Suprapubic skin (tissue), 4 donors: ENCODE measurements around the gene ASTN2. TPM values are rescaled to one million over a fixed set of nuclear protein-coding genes. Genes with fewer than 3 reads are reported as not detected.

Experiments used
- DNase-seq, 2 donors: peaks; one replicate each; pipeline ENCODE4 v3.0.0-alpha.2; 2019; ENCODE audit warnings: low spot score in 2 of 2
- H3K27ac ChIP-seq: fragments of 200-600 bp; sonication (generic); one replicate; pipeline ENCODE4 v1.5.1; 2019
- H3K27me3 ChIP-seq: fragments of 200-600 bp; sonication (generic); one replicate; pipeline ENCODE4 v1.5.1; 2019
- H3K36me3 ChIP-seq: fragments of 200-600 bp; sonication (generic); one replicate; pipeline ENCODE4 v1.5.1; 2019
- H3K4me1 ChIP-seq: fragments of 200-600 bp; sonication (generic); one replicate; pipeline ENCODE4 v1.5.1; 2019
- H3K4me3 ChIP-seq: fragments of 200-600 bp; sonication (generic); one replicate; pipeline ENCODE4 v1.5.1; 2019; ENCODE audit warnings: mild to moderate bottlenecking
- H3K9me3 ChIP-seq: fragments of 200-600 bp; sonication (generic); one replicate; pipeline ENCODE4 v1.5.1; 2019
- EP300 ChIP-seq: sonication (generic); formaldehyde crosslinking; IDR thresholded peaks from one replicate; pipeline ENCODE4 v1.6.1; 2017; ENCODE audit warnings: antibody characterized with exemption
- POLR2A ChIP-seq, 2 donors: fragments of 450-650 bp; IDR thresholded peaks; one replicate each; pipeline ENCODE4 v1.6.1; 2017; ENCODE audit warnings: antibody characterized with exemption in 2 of 2, mild to moderate bottlenecking in 2 of 2, moderate library complexity in 2 of 2
- POLR2AphosphoS5 ChIP-seq, 3 donors: sonication (generic); formaldehyde crosslinking; IDR thresholded peaks; one replicate each; pipeline ENCODE4 v1.6.1; 2017; ENCODE audit warnings: antibody characterized with exemption in 3 of 3
- WGBS: methylation state at CpG from one replicate; pipeline ENCODE4 v1.1.5; 2018; 5-methylcytosine and 5-hydroxymethylcytosine counted together
- total RNA-seq, 4 donors: library from RNA; depleted of rRNA; stranded (reverse); fragments of >200 nt; gene quantifications; one replicate each; pipeline ENCODE4 v1.1.0, GENCODE V29; 2016
- TF ChIP-seq, protein P1 (sequence below), 2 donors: fragments of 200-600 bp in 1 of 2; fragments of 450-650 bp in 1 of 2; sonication (generic) in 1 of 2; IDR thresholded peaks; one replicate each; pipeline ENCODE4 v1.5.1; 2016 to 2019; ENCODE audit warnings: antibody characterized with exemption in 2 of 2, mild to moderate bottlenecking in 1 of 2, moderate library complexity in 1 of 2

Gene ASTN2
- total RNA-seq, 4 donors from 2014 or later, result 2.0 to 6.9 (median 3.8) TPM

DNA sequence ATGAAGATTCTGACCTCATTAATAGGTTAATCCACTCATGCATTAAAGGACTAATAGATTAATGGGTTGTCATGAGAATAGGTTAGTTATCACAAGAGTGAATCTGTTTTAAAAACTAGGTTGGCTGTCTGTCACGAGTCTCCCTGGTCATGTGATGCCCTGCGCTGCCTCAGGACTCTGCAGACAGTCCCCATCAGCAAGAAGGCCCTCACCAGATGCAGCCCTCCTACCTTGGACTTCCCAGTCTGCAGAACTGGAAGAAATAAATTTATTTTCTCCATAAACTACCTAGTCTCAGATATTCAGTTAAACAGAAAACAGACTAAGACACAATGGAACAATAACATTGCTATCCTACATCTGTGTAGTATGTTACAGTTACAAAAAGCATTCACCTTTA is 227.4 kb downstream of the ASTN2 start:
- Histone ChIP-seq H3K4me1 (no peaks in the 10 kb centered on the region), H3K9me3 (no peaks in the 10 kb centered on the region), H3K27me3 (no peaks in the 10 kb centered on the region), H3K4me3 (no peak overlapping the region), H3K36me3 (no peaks in the 10 kb centered on the region), H3K27ac (no peak overlapping the region)
- WGBS, result 77% methylated on average over 2 of the region's 2 CpGs
- TF ChIP-seq EP300 (no peak), POLR2AphosphoS5 (IDR thresholded peaks at IDR 0.05) (no peak), POLR2A (IDR thresholded peaks at IDR 0.05) (no peak)
- TF ChIP-seq, protein P1, sequence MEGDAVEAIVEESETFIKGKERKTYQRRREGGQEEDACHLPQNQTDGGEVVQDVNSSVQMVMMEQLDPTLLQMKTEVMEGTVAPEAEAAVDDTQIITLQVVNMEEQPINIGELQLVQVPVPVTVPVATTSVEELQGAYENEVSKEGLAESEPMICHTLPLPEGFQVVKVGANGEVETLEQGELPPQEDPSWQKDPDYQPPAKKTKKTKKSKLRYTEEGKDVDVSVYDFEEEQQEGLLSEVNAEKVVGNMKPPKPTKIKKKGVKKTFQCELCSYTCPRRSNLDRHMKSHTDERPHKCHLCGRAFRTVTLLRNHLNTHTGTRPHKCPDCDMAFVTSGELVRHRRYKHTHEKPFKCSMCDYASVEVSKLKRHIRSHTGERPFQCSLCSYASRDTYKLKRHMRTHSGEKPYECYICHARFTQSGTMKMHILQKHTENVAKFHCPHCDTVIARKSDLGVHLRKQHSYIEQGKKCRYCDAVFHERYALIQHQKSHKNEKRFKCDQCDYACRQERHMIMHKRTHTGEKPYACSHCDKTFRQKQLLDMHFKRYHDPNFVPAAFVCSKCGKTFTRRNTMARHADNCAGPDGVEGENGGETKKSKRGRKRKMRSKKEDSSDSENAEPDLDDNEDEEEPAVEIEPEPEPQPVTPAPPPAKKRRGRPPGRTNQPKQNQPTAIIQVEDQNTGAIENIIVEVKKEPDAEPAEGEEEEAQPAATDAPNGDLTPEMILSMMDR (IDR thresholded peaks at IDR 0.05), result no peak
- no peak for DNase-seq

- H3K27ac ChIP-seq, result no peak overlapping the region
- H3K36me3 ChIP-seq, result no peaks in the 10 kb centered on the region
- no peaks in the 10 kb centered on the region for H3K27me3 ChIP-seq
- WGBS, result 73% methylated on average over 6 of the region's 7 CpGs
- DNase-seq, result no peak
- H3K4me1 ChIP-seq, result no peaks in the 10 kb centered on the region
- TF ChIP-seq EP300, result no peak
- TF ChIP-seq, protein P1 (IDR thresholded peaks at IDR 0.05), result no peak
- no peak for TF ChIP-seq POLR2A (IDR thresholded peaks at IDR 0.05)
- TF ChIP-seq POLR2AphosphoS5 (IDR thresholded peaks at IDR 0.05), result no peak
- no peak overlapping the region for H3K4me3 ChIP-seq
- H3K9me3 ChIP-seq, result no peaks in the 10 kb centered on the region
Measured at GRCh38 chr9:117184173-117184572, 230.7 kb downstream of the ASTN2 start.

GRCh38 chr9:117182046-117182445 is 232.8 kb downstream of the ASTN2 start:
- Histone ChIP-seq H3K9me3 (no peaks in the 10 kb centered on the region), H3K36me3 (no peaks in the 10 kb centered on the region), H3K27ac (no peak overlapping the region), H3K4me3 (no peak overlapping the region), H3K27me3 (no peaks in the 10 kb centered on the region), H3K4me1 (no peaks in the 10 kb centered on the region)
- no peak for DNase-seq
- no peak for TF ChIP-seq EP300
- TF ChIP-seq, protein P1 (IDR thresholded peaks at IDR 0.05), result no peak
- TF ChIP-seq POLR2AphosphoS5 (IDR thresholded peaks at IDR 0.05), result no peak
- no peak for TF ChIP-seq POLR2A (IDR thresholded peaks at IDR 0.05)
- 67% methylated on average over 2 of the region's 2 CpGs for WGBS

DNA sequence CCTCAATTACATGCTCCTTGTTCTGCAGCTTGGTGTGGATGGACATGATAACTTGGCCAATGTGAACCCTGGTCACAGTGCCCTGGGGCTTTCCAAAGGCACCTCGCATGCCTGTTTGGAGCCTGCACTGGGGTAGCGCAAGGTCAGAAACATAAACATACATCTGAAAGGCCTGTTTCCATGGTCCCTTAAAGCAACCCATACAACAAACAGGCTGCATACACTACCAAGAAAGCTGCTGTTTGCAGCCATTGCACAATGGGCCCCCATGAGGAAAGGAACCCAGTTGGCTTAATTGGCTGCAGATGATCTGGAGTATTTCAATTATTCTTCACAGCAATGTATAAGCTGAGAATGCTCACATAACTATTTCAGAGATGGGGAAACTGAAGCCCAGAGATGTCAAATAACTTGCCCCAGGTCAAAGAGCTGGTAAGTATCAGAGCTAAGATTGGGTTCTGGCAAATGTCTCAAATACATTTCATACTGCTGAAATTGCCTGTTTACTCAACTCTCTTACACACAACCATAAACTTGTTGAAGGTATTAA is 233.9 kb downstream of the ASTN2 start:
- no peak for DNase-seq
- no peak overlapping the region for H3K4me3 ChIP-seq
- H3K27ac ChIP-seq, result no peak overlapping the region
- H3K4me1 ChIP-seq, result no peaks in the 10 kb centered on the region
- no peak for TF ChIP-seq EP300
- TF ChIP-seq, protein P1 (IDR thresholded peaks at IDR 0.05), result no peak
- TF ChIP-seq POLR2A (IDR thresholded peaks at IDR 0.05), result no peak
- no peak for TF ChIP-seq POLR2AphosphoS5 (IDR thresholded peaks at IDR 0.05)
- no peaks in the 10 kb centered on the region for H3K9me3 ChIP-seq
- WGBS, result no CpG with 5 or more reads among the region's 2 CpGs
- no peaks in the 10 kb centered on the region for H3K36me3 ChIP-seq
- H3K27me3 ChIP-seq, result no peaks in the 10 kb centered on the region

DNA sequence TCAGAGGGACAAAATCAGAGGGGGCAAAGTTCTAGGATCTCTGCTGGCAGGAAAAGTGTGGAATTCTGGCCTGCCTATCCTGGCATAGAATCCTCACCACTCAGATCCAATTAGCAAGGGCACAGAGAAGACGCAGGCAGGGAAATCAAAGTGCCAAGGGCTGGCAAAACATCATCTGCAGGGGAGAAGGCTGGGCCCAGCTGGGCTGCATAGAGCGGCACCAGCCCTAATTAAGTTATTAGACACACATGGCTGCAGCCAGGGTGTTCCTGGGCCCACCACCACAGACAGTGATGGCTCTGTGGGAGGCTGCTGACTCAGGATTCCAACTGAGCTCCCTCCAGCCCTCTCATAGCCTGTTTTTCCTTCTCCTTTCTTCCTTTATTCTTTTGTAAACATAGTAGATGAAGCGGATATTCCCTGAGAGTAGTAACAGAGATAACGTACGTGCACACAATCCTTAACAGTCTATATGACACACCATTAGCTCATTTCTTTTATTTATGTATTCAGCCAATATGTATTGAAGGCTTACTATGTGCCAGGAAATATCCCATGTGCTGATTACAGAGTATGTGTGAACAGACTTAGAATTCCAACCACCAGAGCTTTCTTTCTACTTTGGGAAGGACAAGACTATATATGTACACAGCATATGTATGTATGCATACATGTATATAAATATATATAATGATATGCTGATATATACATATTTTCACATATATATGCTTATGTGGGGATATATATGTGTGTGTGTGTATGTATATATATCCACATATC is 236.1 kb downstream of the ASTN2 start:
- Histone ChIP-seq H3K9me3 (no peaks in the 10 kb centered on the region), H3K36me3 (no peaks in the 10 kb centered on the region), H3K4me1 (no peaks in the 10 kb centered on the region), H3K27ac (no peak overlapping the region), H3K4me3 (no peak overlapping the region), H3K27me3 (no peaks in the 10 kb centered on the region)
- DNase-seq, result no peak
- TF ChIP-seq, protein P1 (IDR thresholded peaks at IDR 0.05), result no peak
- no peak for TF ChIP-seq POLR2AphosphoS5 (IDR thresholded peaks at IDR 0.05)
- TF ChIP-seq POLR2A (IDR thresholded peaks at IDR 0.05), result no peak
- no peak for TF ChIP-seq EP300
- 78% methylated on average over 5 of the region's 5 CpGs for WGBS
